CD4-positive, alpha-beta T cell treated with Interleukin-2 at 100 ng/mL for 4 hours (primary cell): ENCODE data around the gene ZNF732.
"Not testable (repeated sequence)": the region's sequence is repeated elsewhere in the genome, so short reads cannot be mapped to it uniquely, and the experiment has no call there.

Experiments
- DNase-seq: peaks from one replicate; pipeline ENCODE4 v3.0.0-alpha.2; 2020; ENCODE audit warnings: low spot score

ZNF732 gene

DNA sequence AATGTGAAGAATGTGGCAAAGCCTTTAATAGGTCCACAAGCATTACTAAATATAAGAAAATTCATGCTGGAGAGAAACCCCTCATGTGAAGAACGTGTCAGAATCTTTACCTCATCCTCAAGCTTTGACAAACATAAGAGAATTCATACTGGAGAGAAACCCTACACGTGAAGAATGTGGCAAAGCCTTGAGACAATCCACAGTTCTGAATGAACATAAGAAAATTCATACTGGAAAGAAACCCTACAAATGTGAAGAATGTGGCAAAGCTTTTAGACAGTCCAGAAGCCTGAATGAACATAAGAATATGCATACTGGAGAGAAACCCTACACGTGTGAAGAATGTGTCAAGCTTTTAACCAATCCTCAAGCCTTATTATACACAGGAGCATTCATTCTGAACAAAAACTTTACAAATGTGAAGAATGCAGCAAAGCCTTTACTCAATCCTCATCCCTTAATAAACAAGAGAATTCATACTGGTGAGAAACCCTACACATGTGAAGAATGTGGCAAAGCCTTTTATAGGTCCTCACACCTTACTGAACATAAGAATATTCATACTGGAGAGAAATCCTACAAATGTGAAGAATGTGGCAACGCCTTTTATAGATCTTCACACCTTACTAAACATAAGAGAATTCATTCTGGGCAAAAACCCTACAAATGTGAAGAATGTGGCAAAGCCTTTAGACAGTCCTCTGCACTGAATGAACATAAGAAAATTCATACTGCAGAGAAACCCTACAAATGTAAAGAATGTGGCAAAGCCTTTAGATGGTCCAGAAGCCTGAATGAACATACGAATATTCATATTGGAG, 51.1 kb downstream of the ZNF732 start:
- DNase-seq: no peak

DNA sequence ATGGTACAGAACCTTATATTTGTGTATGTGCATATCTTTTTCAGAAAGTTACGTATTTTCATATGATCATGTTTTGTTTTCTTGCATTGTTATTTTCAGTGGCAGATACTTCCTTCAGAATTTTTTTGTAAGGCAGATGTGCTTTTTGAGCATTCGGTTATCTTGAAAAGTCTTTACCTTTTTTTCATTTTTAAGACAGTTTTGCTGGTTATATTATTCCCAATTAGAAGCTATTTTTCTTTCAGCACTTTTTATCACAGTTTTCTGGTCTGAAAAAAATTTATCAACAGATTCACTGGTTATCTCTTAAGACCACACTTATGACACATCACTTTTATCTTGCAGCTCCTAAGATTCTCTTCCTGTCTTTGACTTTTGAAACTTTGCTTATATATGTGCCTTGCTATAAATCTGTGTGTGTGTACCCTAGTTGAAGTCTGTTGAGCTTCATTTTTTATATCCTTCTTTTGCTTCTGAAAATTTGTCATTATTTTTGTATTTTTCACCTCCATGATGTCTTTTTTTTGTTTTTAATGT, 53.1 kb downstream of the ZNF732 start:
- no peak for DNase-seq

DNA sequence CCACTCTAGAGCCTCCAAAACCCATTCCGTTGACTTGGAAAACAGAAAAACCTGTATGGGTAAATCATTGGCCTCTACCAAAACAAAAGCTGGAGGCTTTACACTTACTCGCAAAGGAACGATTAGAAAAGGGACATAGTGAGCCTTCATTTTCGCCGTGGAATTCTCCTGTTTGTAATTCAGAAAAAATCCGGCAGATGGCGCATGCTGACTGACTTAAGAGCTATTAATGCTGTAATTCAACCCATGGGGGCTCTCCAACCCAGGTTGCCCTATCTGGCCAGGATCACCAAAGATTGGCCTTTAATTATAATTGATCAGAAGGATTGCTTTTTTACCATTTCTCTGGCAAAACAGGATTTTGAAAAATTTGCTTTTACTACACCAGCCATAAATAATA, 60.8 kb downstream of the ZNF732 start:
- DNase-seq: peak; percentile 72

DNA sequence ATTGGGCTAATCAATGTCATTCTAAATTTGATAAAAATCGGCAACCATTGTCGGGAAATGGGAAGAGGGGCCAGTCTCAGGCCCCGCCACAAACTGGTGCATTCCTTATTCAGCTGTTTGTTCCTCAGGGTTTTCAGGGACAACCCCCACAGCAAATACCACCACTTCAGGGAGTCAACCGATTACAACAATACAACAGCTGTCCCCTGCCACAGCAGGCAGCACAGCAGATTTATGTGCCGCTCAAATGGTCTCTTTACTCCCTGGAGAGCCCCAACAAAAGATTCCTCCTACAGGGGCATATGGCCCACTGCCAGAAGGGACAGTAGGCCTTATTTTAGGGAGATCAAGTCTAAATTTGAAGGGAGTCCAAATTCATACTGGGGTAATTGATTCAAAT, 61.8 kb downstream of the ZNF732 start:
- DNase-seq: no peak

DNA sequence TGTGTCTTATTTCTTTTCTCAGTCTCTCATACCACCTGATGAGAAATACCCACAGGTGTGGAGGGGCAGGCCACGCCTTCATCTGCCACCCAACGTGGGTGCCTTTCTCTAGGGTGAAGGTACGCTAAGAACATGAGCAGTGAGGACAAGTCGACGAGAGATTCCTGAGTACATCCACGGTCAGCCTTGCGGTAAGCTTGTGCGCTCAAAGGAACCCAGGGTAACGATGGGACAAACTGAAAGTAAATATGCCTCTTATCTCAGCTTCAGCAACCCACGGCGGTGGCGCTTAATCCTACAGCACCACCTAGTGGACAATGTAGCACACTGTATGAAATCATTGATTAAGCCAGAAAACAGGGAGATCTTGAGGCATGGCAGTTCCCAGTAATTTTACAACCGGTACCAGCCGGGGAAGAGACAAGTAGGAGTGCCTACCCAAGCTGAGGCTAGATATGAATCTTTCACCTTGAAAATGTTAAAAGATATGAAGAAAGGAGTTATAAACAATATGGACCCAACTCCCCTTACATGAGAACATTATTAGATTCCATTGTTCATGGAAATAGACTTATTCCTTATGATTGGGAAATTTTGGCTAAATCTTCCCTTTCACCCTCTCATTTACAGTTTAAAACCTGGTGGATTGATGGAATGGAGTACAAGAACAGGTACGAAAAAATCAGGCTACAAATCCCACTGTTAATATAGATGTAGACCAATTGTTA, 63.0 kb downstream of the ZNF732 start:
- peak; percentile 82 for DNase-seq

DNA sequence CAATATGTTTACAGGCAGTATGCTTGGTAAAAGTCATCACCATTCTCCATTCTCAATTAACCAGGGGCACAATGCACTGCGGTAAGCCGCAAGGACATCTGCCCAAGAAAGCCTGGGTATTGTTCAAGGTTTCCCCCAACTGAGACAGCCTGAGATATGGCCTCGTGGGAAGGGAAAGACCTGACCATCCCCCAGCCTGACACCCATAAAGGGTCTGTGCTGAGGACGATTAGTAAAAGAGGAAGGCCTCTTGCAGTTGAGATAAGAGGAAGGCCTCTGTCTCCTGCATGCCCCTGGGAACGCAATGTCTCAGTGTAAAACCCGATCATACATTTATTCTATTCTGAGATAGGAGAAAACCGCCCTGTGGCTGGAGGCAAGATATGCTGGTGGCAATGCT, 63.9 kb downstream of the ZNF732 start:
- DNase-seq: not testable (repeated sequence)

DNA sequence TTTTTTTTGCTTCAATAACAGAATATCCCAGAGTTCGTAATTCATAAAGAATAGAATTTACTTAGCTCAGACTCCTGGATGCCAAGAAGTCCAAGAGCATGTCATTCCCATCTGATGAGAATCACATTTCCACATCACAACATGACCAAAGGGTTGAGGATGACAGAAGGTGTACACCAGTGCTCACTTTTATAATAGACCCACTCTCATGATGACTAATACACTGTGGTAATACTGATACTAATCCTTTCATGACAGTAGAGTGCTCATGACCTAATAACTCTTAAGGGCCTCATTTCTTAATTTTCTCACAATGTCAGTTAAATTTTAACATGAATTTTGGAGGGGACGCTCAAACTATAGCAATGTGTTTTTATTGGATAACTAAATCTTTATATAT, 69.2 kb downstream of the ZNF732 start:
- no peak for DNase-seq

DNA sequence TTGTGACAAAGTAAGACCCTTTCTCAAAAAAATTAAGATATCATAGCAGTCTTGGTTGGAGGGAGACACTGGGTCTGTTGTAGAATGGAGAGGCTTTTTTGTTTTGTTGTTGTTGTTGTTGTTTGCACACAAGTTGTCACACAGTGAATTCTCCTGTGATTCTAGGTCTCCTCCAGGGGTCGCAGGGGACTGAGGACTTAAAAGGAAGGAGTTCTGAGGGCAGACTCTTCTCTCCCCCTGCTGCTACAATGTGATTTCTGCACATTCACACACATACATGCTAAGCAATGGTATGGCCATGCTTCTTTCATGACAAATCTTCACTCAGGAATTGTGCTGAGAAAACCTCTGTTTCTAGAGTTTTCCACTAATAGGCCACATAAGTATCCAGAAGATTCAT, 71.1 kb downstream of the ZNF732 start:
- DNase-seq: no peak

DNA sequence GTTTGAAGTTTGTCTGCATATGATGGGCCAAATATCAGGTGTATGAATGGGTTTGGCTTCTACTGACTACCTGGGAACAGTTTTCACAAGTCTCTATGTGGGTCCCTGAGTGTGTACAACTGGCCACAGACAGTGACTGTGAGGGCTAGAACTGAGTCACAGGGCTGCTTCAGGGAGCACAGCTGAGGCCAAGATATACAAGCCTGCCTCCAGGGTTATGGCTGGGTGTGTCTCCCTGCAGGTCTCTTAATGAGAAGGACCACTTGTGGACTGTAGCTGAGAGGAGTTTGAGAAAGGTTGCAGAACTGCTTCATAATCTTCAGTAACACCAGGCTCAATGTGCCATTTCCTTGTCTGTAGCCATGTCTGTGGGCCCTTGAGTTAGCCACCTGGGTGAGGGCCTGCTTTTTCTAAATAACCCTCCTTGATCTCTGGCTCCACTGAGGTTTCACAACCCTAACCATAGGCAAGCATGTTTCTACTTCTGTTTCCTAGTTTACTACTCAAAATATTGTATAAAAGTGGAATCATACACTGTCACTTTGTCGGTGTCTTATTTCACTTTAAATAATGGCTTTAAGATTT, 81.3 kb downstream of the ZNF732 start:
- DNase-seq: no peak
